Keratinocyte (primary cell): ENCODE data around the gene GALNT2. TPM values are rescaled to one million over a fixed set of nuclear protein-coding genes. Genes with fewer than 3 reads are reported as not detected.

ENCODE experiments used
- DNase-seq: peaks from one replicate; pipeline ENCODE4 v3.0.0-alpha.2; 2011; ENCODE audit warnings: low read depth, missing footprints, low spot score
- FAIRE-seq: peaks from 2 replicates; lab custom pipeline; 2011; peaks lifted over from hg19 to GRCh38; lab: Jason Lieb, UNC
- H2AFZ ChIP-seq: 2 replicates; pipeline ENCODE4 v1.6.0; 2012; ENCODE audit warnings: low read length, control low read depth, inconsistent platforms; ENCODE audit not compliant: control insufficient read depth
- H3K27ac ChIP-seq: 2 replicates; pipeline ENCODE4 v1.5.1; 2011; ENCODE audit warnings: low read length; ENCODE audit not compliant: control insufficient read depth, insufficient read depth
- H3K27me3 ChIP-seq: 3 replicates; pipeline ENCODE4 v1.6.0; 2011; ENCODE audit warnings: low read length; ENCODE audit not compliant: control insufficient read depth, insufficient read depth; ENCODE audit errors: extremely low read depth
- H3K36me3 ChIP-seq, 2 experiments: 2 replicates in 1 of 2; 3 replicates in 1 of 2; pipeline ENCODE4 v1.5.1; 2011; ENCODE audit warnings: low read length in 2 of 2, mild to moderate bottlenecking in 1 of 2; ENCODE audit not compliant: control insufficient read depth in 2 of 2, insufficient read depth in 2 of 2; ENCODE audit errors: extremely low read depth in 1 of 2
- H3K4me1 ChIP-seq: 3 replicates; pipeline ENCODE4 v1.5.1; 2011; ENCODE audit warnings: low read length; ENCODE audit not compliant: control insufficient read depth, insufficient read depth; ENCODE audit errors: extremely low read depth
- H3K4me2 ChIP-seq: 3 replicates; pipeline ENCODE4 v1.6.0; 2011; ENCODE audit warnings: low read depth, low read length; ENCODE audit not compliant: control insufficient read depth, insufficient read depth; ENCODE audit errors: extremely low read depth
- H3K4me3 ChIP-seq, 3 experiments: fragments of 200-600 bp in 1 of 3; sonication (generic) in 1 of 3; 2 replicates in 2 of 3; 3 replicates in 1 of 3; pipeline ENCODE4 v1.5.1; 2011 to 2016; ENCODE audit warnings: low read length in 3 of 3, mild to moderate bottlenecking in 3 of 3, control low read depth in 2 of 3, inconsistent platforms in 1 of 3, low read depth in 1 of 3, mixed read lengths in 1 of 3, mixed run types in 1 of 3, moderate library complexity in 1 of 3; ENCODE audit not compliant: control insufficient read depth in 2 of 3, insufficient read depth in 2 of 3; ENCODE audit errors: extremely low read depth in 1 of 3
- H3K79me2 ChIP-seq: 2 replicates; pipeline ENCODE4 v1.6.0; 2012; ENCODE audit warnings: low read length; ENCODE audit not compliant: control insufficient read depth, insufficient read depth
- H3K9ac ChIP-seq: 3 replicates; pipeline ENCODE4 v1.6.0; 2011; ENCODE audit warnings: low read length; ENCODE audit not compliant: control insufficient read depth, insufficient read depth; ENCODE audit errors: extremely low read depth
- H3K9me1 ChIP-seq: 3 replicates; pipeline ENCODE4 v1.6.0; 2011; ENCODE audit warnings: low read length; ENCODE audit not compliant: control insufficient read depth, insufficient read depth; ENCODE audit errors: extremely low read depth
- H3K9me3 ChIP-seq: 2 replicates; pipeline ENCODE4 v1.5.1; 2012; ENCODE audit warnings: low read depth, low read length; ENCODE audit not compliant: control insufficient read depth
- H4K20me1 ChIP-seq: 3 replicates; pipeline ENCODE4 v1.6.0; 2011; ENCODE audit warnings: low read length; ENCODE audit not compliant: control insufficient read depth, insufficient read depth; ENCODE audit errors: extremely low read depth
- CTCF ChIP-seq, 3 experiments: IDR thresholded peaks in 1 of 3; conservative IDR thresholded peaks in 1 of 3; optimal IDR thresholded peaks in 1 of 3; 2 replicates in 2 of 3; 3 replicates in 1 of 3; pipeline versions ENCODE3 to v1.5.1; 2011; ENCODE audit warnings: low read length in 3 of 3, mild to moderate bottlenecking in 3 of 3, moderate library complexity in 2 of 3, control low read depth in 1 of 3, inconsistent platforms in 1 of 3; ENCODE audit not compliant: insufficient read depth in 2 of 3; ENCODE audit errors: extremely low read depth in 1 of 3
- EZH2 ChIP-seq: IDR thresholded peaks from one replicate; pipeline ENCODE4 v1.6.1; 2012; ENCODE audit warnings: inconsistent platforms, mild to moderate bottlenecking, low read length, moderate library complexity
- dilution Hi-C: fragments of 300-500 bp; cut with MboI; formaldehyde crosslinking; loops from one replicate; pipeline ENCODE4 v1.7.0; 2020; ENCODE audit warnings: low sequenced_read_pairs; ENCODE audit not compliant: extremely low pct_ligation_motif_present
- polyA plus RNA-seq, 5 experiments: library from polyadenylated mRNA; depleted of rRNA in 3 of 5; stranded (reverse) in 3 of 5; stranded (forward) in 1 of 5; unstranded in 1 of 5; fragments of >200 nt; gene quantifications; 1 replicate in 1 of 5; 2 replicates in 3 of 5; 3 replicates in 1 of 5; pipeline versions ENCODE4 v1.2.1 to v1.2.3, GENCODE V29; 2011 to 2012; ENCODE audit warnings: missing spikeins in 2 of 5, low read depth in 1 of 5, low replicate concordance in 1 of 5

The GALNT2 gene
- polyA plus RNA-seq, 1 donor (not counting 4 experiments of a cell fraction or from before 2014, with no cell fraction given) = 61.7 TPM

DNA sequence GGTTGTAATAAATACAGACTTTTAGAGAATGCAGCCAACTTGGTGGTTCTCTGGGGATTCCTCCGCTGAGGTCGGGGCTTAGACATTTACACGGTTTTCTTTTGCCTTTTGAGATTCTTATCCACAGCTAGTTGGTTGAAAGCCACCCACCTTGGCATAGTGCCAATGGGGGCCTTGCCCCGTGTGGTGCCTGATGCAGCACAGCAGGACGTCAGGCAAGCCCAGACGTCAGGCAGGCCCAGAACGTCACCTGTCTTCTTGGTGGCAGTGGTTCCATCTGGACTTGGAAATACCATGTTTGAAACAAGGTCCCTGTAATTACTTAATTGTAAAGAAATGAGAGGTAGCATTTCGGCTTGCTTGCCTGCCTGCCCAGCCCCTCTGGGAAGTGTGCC is 78.5 kb downstream of the GALNT2 start:
- no peak for DNase-seq
- H3K4me2 ChIP-seq = no peak overlapping the region
- TF ChIP-seq CTCF (optimal IDR thresholded peaks at IDR 0.05 in 1 of 3, IDR thresholded peaks at IDR 0.05 in 1 of 3, conservative IDR thresholded peaks at IDR 0.05 in 1 of 3; ENCODE audit: extremely low read depth in 1 of 3, insufficient read depth in 2 of 3, low read length in 3 of 3) = no peak
- no peak for TF ChIP-seq EZH2
- no peak overlapping the region for H3K27ac ChIP-seq
- no peaks in the 10 kb centered on the region for H3K36me3 ChIP-seq
- no peak overlapping the region for H3K4me3 ChIP-seq
- dilution Hi-C loops = no loop called here
- no peaks in the 10 kb centered on the region for H3K4me1 ChIP-seq
- H3K27me3 ChIP-seq = no peaks in the 10 kb centered on the region
- no peaks in the 10 kb centered on the region for H3K9me3 ChIP-seq
- peaks cover 2% of the 10 kb centered on the region for H3K9me1 ChIP-seq
- no peak overlapping the region for H2AFZ ChIP-seq
- no peak overlapping the region for H3K9ac ChIP-seq
- peaks cover 94% of the 10 kb centered on the region for H3K79me2 ChIP-seq
- no peak for FAIRE-seq
- no peaks in the 10 kb centered on the region for H4K20me1 ChIP-seq

DNA sequence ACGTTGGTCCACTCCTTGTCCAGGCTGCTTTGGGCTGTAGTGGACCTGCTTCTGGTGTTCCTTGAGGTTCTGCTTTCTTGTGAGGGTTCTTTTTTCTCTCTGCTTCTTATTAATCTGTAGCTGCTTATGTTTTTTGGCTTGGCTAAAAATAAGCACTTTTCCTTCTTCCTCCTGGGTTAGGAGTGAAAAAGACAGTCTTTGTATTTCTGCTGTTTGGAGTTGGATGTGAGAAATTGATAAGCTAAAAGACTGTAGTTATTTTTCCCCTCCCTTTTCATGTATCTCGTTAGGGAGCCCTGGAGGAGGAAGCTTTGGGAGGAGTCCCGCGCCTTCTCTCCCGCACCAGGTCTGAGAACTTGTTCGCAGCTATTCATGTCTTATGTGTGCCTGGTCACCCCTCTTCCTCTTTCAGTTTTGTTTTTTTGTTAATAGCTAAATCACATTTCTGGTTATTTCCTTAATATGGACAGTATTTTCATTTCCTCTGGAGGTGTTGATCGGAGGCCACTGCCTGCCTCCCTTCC is 79.0 kb downstream of the GALNT2 start:
- H3K36me3 ChIP-seq = no peaks in the 10 kb centered on the region
- dilution Hi-C loops = no loop called here
- no peak overlapping the region for H3K27ac ChIP-seq
- H3K27me3 ChIP-seq = no peaks in the 10 kb centered on the region
- H3K9me1 ChIP-seq = peaks cover 2% of the 10 kb centered on the region
- no peaks in the 10 kb centered on the region for H3K4me1 ChIP-seq
- FAIRE-seq = no peak
- peaks cover 94% of the 10 kb centered on the region for H3K79me2 ChIP-seq
- no peak overlapping the region for H3K4me3 ChIP-seq
- H4K20me1 ChIP-seq = no peaks in the 10 kb centered on the region
- DNase-seq = no peak
- no peak overlapping the region for H2AFZ ChIP-seq
- no peak overlapping the region for H3K9ac ChIP-seq
- H3K4me2 ChIP-seq = no peak overlapping the region
- TF ChIP-seq CTCF (optimal IDR thresholded peaks at IDR 0.05 in 1 of 3, IDR thresholded peaks at IDR 0.05 in 1 of 3, conservative IDR thresholded peaks at IDR 0.05 in 1 of 3; ENCODE audit: extremely low read depth in 1 of 3, insufficient read depth in 2 of 3, low read length in 3 of 3) (no peak), EZH2 (no peak)
- H3K9me3 ChIP-seq = no peaks in the 10 kb centered on the region
